KMS-11 (cell line): ENCODE data around the gene PRCD.

Experiments used
- H2AFZ ChIP-seq: fragments of 200-600 bp; sonication (generic); 2 replicates; pipeline ENCODE4 v1.6.1; 2016; ENCODE audit warnings: antibody characterized with exemption, mixed run types, low read depth
- H3K27ac ChIP-seq: fragments of 200-600 bp; sonication (generic); 2 replicates; pipeline ENCODE4 v1.6.1; 2016; ENCODE audit warnings: mild to moderate bottlenecking, mixed run types
- H3K27me3 ChIP-seq: fragments of 200-600 bp; sonication (generic); 2 replicates; pipeline ENCODE4 v1.6.1; 2017; ENCODE audit warnings: mild to moderate bottlenecking, low read depth, mixed run types, moderate library complexity; ENCODE audit not compliant: insufficient read depth
- H3K36me3 ChIP-seq: fragments of 200-600 bp; sonication (generic); 2 replicates; pipeline ENCODE4 v1.6.1; 2017; ENCODE audit warnings: mild to moderate bottlenecking, mixed run types; ENCODE audit not compliant: insufficient read depth
- H3K4me1 ChIP-seq: fragments of 200-600 bp; sonication (generic); 2 replicates; pipeline ENCODE4 v1.6.1; 2016; ENCODE audit warnings: mild to moderate bottlenecking, low read depth, mixed run types; ENCODE audit not compliant: poor library complexity, severe bottlenecking
- H3K4me2 ChIP-seq: fragments of 200-600 bp; sonication (generic); 2 replicates; pipeline ENCODE4 v1.7.0; 2016; ENCODE audit warnings: mild to moderate bottlenecking, mixed run types
- H3K4me3 ChIP-seq: fragments of 200-600 bp; sonication (generic); IDR thresholded peaks from 2 replicates; pipeline ENCODE4 v1.6.1; 2017; ENCODE audit warnings: low read depth, low read length, mixed read lengths; ENCODE audit not compliant: insufficient read depth
- H3K79me2 ChIP-seq: fragments of 200-600 bp; sonication (generic); 2 replicates; pipeline ENCODE4 v1.6.1; 2016; ENCODE audit warnings: low read depth, mixed run types; ENCODE audit not compliant: insufficient read depth
- H3K9ac ChIP-seq: fragments of 200-600 bp; sonication (generic); 2 replicates; pipeline ENCODE4 v1.6.1; 2016; ENCODE audit warnings: mild to moderate bottlenecking, mixed run types
- H4K20me1 ChIP-seq: fragments of 200-600 bp; sonication (generic); 2 replicates; pipeline ENCODE4 v1.6.1; 2016; ENCODE audit warnings: mild to moderate bottlenecking, mixed run types; ENCODE audit not compliant: insufficient read depth
- TF ChIP-seq, protein P1 (sequence below): fragments of 200-600 bp; sonication (generic); conservative IDR thresholded peaks from 2 replicates; pipeline ENCODE4 v1.6.1; 2017; ENCODE audit warnings: low read depth, mild to moderate bottlenecking, antibody characterized with exemption, low read length, moderate library complexity, mixed read lengths

The PRCD gene

DNA sequence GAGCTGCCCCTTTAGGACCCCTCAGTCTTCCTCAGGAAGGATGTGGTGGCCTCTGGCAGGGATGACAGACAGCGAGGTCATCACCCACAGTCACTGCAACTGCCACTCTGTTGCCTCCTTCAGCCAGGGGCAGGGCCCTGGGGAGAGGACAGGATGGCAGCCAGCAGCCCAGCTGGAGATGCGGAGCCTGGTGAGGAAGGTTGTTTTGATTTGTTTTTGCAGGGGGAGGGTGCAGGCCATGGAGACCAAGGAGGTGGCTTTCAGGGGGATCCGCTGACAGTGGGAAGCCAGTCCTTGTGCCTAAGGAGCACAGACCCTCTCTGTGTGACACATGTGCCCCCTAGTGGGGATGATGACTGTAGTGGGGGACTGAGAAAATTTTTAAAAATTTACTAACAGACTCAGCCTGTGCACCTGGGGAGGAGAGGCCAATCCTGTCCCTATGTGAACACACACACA, 7.4 kb downstream of the PRCD start:
- TF ChIP-seq, protein P1, sequence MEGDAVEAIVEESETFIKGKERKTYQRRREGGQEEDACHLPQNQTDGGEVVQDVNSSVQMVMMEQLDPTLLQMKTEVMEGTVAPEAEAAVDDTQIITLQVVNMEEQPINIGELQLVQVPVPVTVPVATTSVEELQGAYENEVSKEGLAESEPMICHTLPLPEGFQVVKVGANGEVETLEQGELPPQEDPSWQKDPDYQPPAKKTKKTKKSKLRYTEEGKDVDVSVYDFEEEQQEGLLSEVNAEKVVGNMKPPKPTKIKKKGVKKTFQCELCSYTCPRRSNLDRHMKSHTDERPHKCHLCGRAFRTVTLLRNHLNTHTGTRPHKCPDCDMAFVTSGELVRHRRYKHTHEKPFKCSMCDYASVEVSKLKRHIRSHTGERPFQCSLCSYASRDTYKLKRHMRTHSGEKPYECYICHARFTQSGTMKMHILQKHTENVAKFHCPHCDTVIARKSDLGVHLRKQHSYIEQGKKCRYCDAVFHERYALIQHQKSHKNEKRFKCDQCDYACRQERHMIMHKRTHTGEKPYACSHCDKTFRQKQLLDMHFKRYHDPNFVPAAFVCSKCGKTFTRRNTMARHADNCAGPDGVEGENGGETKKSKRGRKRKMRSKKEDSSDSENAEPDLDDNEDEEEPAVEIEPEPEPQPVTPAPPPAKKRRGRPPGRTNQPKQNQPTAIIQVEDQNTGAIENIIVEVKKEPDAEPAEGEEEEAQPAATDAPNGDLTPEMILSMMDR, result peak; percentile 82
- no peaks in the 10 kb centered on the region for H3K36me3 ChIP-seq
- no peaks in the 10 kb centered on the region for H4K20me1 ChIP-seq
- no peak overlapping the region for H3K9ac ChIP-seq
- no peaks in the 10 kb centered on the region for H3K4me1 ChIP-seq
- H2AFZ ChIP-seq, result no peak overlapping the region
- no peak overlapping the region for H3K27ac ChIP-seq
- H3K4me3 ChIP-seq, result no peak overlapping the region
- no peak overlapping the region for H3K4me2 ChIP-seq
- peaks cover 21% of the 10 kb centered on the region for H3K27me3 ChIP-seq
- no peaks in the 10 kb centered on the region for H3K79me2 ChIP-seq

DNA sequence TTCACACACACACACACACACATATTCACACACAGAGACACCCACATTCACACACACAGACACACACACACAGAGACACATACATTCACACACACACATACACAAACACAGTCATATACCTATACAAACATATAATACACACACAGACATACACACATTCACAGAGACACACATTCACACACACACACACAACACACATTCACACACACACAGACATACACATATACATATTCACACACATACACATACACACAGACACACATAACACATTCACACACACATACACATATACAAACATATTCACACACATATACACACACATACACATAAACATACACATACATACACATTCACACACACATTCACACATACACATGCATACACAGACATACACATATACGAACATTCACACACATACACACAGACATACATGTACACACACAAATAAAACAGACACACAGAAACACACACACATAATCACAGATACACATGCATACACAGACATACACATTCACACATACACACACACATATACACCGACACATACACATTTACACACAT, 7.9 kb downstream of the PRCD start:
- no peak overlapping the region for H3K4me3 ChIP-seq
- no peaks in the 10 kb centered on the region for H3K4me1 ChIP-seq
- no peaks in the 10 kb centered on the region for H3K79me2 ChIP-seq
- no peak overlapping the region for H2AFZ ChIP-seq
- no peak overlapping the region for H3K4me2 ChIP-seq
- no peaks in the 10 kb centered on the region for H4K20me1 ChIP-seq
- no peaks in the 10 kb centered on the region for H3K36me3 ChIP-seq
- H3K27me3 ChIP-seq, result peaks cover 16% of the 10 kb centered on the region
- H3K9ac ChIP-seq, result no peak overlapping the region
- TF ChIP-seq, protein P1, result 0 out of 2 replicates have a peak, but pooled peaks have one; percentile 10
- no peak overlapping the region for H3K27ac ChIP-seq

DNA sequence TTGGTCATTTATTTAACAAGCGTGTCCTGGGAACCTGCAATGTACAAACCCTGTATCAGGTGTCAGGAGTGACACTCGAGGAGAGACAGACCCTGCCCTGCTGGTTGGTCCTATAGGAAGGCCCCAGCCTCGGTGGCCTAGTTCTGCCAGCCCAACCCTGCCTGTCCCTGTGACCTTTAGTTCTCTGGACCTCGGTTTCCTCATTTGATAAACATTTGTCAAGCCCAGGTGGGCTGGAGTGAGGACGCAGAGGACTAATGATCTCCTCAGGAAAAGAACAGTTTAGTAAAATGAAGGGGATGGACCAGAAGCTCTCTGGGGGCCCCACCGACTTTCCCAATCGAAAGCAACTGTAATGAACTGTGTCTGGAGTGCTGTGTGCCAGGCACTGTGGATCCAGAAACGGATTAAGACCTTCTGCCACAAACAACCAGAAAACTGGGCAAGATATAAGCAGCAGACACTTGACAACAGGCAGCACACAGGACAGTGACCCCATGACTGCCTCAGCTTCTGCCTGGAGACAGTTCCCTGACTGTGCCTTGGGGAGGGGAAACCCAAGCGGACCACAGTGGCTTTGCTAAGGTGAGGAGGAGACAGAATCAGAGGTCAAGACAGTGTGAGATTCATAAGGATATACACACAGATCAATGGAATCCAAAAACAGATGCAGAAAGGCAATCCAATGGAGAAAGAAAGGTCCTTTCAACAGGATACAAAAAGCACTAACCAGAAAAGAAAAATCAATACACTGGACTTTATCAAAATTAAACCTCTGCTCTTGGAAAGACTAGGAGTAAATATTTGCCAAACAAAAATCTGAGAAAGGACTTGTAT, 8.8 kb downstream of the PRCD start:
- no peak overlapping the region for H3K4me2 ChIP-seq
- no peaks in the 10 kb centered on the region for H3K79me2 ChIP-seq
- H3K27me3 ChIP-seq, result peaks cover 7% of the 10 kb centered on the region
- no peak overlapping the region for H3K4me3 ChIP-seq
- H3K27ac ChIP-seq, result no peak overlapping the region
- H3K9ac ChIP-seq, result no peak overlapping the region
- no peaks in the 10 kb centered on the region for H3K36me3 ChIP-seq
- no peaks in the 10 kb centered on the region for H3K4me1 ChIP-seq
- TF ChIP-seq, protein P1, result no peak
- no peaks in the 10 kb centered on the region for H4K20me1 ChIP-seq
- no peak overlapping the region for H2AFZ ChIP-seq

DNA sequence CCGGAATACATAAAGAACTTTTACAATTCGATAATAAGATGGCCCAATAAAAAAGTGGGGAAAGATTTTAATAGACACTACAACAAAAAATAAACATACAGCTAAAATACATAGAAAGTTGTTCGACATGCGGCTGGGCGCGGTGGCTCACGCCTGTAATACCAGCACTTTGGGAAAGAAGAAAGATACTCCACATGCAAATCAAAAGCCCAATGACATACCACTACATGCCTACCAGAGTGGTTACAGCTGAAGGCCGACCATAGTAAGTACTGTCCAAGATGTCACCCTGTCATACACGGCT, 9.3 kb downstream of the PRCD start:
- H3K4me2 ChIP-seq, result no peak overlapping the region
- no peak overlapping the region for H2AFZ ChIP-seq

More for the DNA sequence above, 9.3 kb downstream of the PRCD start:
- Histone ChIP-seq H4K20me1 (no peaks in the 10 kb centered on the region), H3K27me3 (peaks cover 2% of the 10 kb centered on the region; the same call in 1 of the 2 replicates), H3K4me3 (no peak overlapping the region), H3K27ac (no peak overlapping the region), H3K4me1 (no peaks in the 10 kb centered on the region), H3K36me3 (no peaks in the 10 kb centered on the region), H3K9ac (no peak overlapping the region), H3K79me2 (no peaks in the 10 kb centered on the region)
- TF ChIP-seq, protein P1, result no peak
